Endothelial cell of umbilical vein (primary cell): ENCODE results near the gene IL10RB.

Experiments used
- CTCF ChIP-seq, 2 donors: IDR thresholded peaks; 1 replicate in 1 of 2; 2 replicates in 1 of 2; pipeline ENCODE4 v1.5.1; 2011; ENCODE audit warnings: low read length in 2 of 2, mild to moderate bottlenecking in 2 of 2, moderate library complexity in 2 of 2, control low read depth in 1 of 2, inconsistent platforms in 1 of 2, low read depth in 1 of 2; ENCODE audit not compliant: insufficient read depth in 1 of 2; ENCODE audit errors: extremely low read depth in 1 of 2
- GATA2 ChIP-seq: IDR thresholded peaks from 2 replicates; pipeline ENCODE4 v1.7.0; 2011; ENCODE audit warnings: low read depth, mild to moderate bottlenecking, moderate library complexity, mixed read lengths, low read length; ENCODE audit not compliant: insufficient read length, insufficient read depth
- MAX ChIP-seq: IDR thresholded peaks from 2 replicates; pipeline ENCODE4 v1.6.1; 2011; ENCODE audit not compliant: insufficient read depth, insufficient read length
- POLR2A ChIP-seq: IDR thresholded peaks from 2 replicates; pipeline ENCODE4 v1.6.1; 2012; ENCODE audit warnings: low read depth, mild to moderate bottlenecking, control low read depth, low read length
- POLR2AphosphoS5 ChIP-seq: IDR thresholded peaks from 2 replicates; pipeline ENCODE4 v1.6.1; 2012; ENCODE audit warnings: low read depth, mild to moderate bottlenecking, control low read depth, low read length, moderate library complexity; ENCODE audit not compliant: insufficient read depth

GRCh38 chr21:33291686-33292085, 25.5 kb downstream of the IL10RB start:
- TF ChIP-seq GATA2: no peak
- TF ChIP-seq CTCF (IDR thresholded peaks at IDR 0.05; ENCODE audit: extremely low read depth in 1 of 2, insufficient read depth in 1 of 2, low read depth in 1 of 2, low read length in 2 of 2): no peak
- TF ChIP-seq POLR2A: no peak
- TF ChIP-seq POLR2AphosphoS5: no peak
- no peak for TF ChIP-seq MAX
